NCI-H69 (cell line): ENCODE data around the gene ERP44.
A peak's percentile ranks its signal among the peaks of the same experiment; 100 is the strongest.
"Not testable (repeated sequence)": the region's sequence is repeated elsewhere in the genome, so short reads cannot be mapped to it uniquely, and the experiment has no call there.

ENCODE experiments used
- DNase-seq: peaks from one replicate; lab custom pipeline; 2025; lab: John Stamatoyannopoulos, UW

Gene ERP44

GRCh38 chr9:100098887-100099721 is at the start of gene ERP44, which contains the start of gene INVS:
Gene ERP44, minus strand, starts transcription at chr9:100099000. Its CDS starts 160 bp downstream, at chr9:100098840.
Gene INVS, plus strand, starts transcription at chr9:100099243. Its CDS starts 5,279 bp downstream, at chr9:100104522.
- DNase-seq: peak; percentile 100

GRCh38 chr9:100145976-100146375 is 47.2 kb upstream of the ERP44 start:
- not testable (repeated sequence) for DNase-seq

- DNase-seq: not testable (repeated sequence)
Observed at GRCh38 chr9:100145167-100145934, 46.6 kb upstream of the ERP44 start.

GRCh38 chr9:100141862-100142261 is 43.1 kb upstream of the ERP44 start:
- not testable (repeated sequence) for DNase-seq

GRCh38 chr9:100140303-100140702 is 41.5 kb upstream of the ERP44 start:
- not testable (repeated sequence) for DNase-seq

- not testable (repeated sequence) for DNase-seq
Observed at GRCh38 chr9:100136799-100137198, 38.0 kb upstream of the ERP44 start.

GRCh38 chr9:100134731-100135130 is 35.9 kb upstream of the ERP44 start:
- no peak for DNase-seq

- no peak for DNase-seq
Observed at GRCh38 chr9:100131875-100132430, 33.2 kb upstream of the ERP44 start.

GRCh38 chr9:100131216-100131615 is 32.4 kb upstream of the ERP44 start:
- DNase-seq: no peak

GRCh38 chr9:100129772-100130171 is 31.0 kb upstream of the ERP44 start:
- DNase-seq: no peak

- DNase-seq: no peak
Observed at GRCh38 chr9:100126423-100126822, 27.6 kb upstream of the ERP44 start.

- DNase-seq: no peak
Observed at GRCh38 chr9:100125910-100126309, 27.1 kb upstream of the ERP44 start.

GRCh38 chr9:100125236-100125635 is 26.4 kb upstream of the ERP44 start:
- DNase-seq: peak; percentile 38

- DNase-seq: no peak
Observed at GRCh38 chr9:100120286-100120685, 21.5 kb upstream of the ERP44 start.

GRCh38 chr9:100117316-100117715 is 18.5 kb upstream of the ERP44 start:
- DNase-seq: no peak

- no peak for DNase-seq
Observed at GRCh38 chr9:100112677-100113336, 14.0 kb upstream of the ERP44 start.

GRCh38 chr9:100111235-100111634 is 12.4 kb upstream of the ERP44 start:
- no peak for DNase-seq

- DNase-seq: no peak
Observed at GRCh38 chr9:100108559-100108958, 9.8 kb upstream of the ERP44 start.

- no peak for DNase-seq
Observed at GRCh38 chr9:100106616-100107015, 7.8 kb upstream of the ERP44 start.

GRCh38 chr9:100105861-100106260 is 7.1 kb upstream of the ERP44 start:
- DNase-seq: no peak

GRCh38 chr9:100104314-100104713 is 5.5 kb upstream of the ERP44 start:
- DNase-seq: no peak

- no peak for DNase-seq
Observed at GRCh38 chr9:100101608-100102007, 2.8 kb upstream of the ERP44 start.
